K562 treated with DMSO at 1 percent for 24 hours (cell line): ENCODE data around the gene SPINK14. TPM values are rescaled to one million over a fixed set of nuclear protein-coding genes. Genes with fewer than 3 reads are reported as not detected.

Experiments
- total RNA-seq: library from RNA; unstranded; fragments of 300-600 nt; gene quantifications from 2 replicates; pipeline ENCODE4 v1.2.3, GENCODE V29; 2022; ENCODE audit warnings: low read depth; ENCODE audit not compliant: insufficient read depth

The SPINK14 gene, protein sequence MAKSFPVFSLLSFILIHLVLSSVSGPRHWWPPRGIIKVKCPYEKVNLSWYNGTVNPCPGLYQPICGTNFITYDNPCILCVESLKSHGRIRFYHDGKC
- not detected in 2 replicates for total RNA-seq

DNA sequence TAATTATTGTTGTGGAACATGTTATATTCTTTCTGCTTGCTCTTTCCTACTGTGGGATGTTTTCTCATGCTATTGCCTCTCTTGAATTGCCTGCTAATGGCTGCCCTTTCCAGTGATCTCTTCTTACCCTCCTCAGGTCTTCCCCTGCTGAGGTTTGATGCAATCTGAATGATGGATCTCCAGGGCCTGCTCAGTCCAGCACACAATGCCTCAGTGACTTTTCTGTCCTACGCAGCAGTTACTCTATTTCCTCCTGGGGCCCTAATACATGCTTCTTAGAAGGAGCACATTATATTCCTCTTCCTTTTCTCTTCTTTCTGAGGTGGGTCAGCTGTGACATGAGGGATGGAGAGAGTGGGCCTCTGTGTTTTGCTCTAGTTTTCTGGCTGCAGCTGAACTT, at the start of gene SPINK14:
SPINK14 (plus strand) TSS at position 301 of the 400 bp plus-strand sequence. CDS start 1,187 bp downstream, outside the sequence.

DNA sequence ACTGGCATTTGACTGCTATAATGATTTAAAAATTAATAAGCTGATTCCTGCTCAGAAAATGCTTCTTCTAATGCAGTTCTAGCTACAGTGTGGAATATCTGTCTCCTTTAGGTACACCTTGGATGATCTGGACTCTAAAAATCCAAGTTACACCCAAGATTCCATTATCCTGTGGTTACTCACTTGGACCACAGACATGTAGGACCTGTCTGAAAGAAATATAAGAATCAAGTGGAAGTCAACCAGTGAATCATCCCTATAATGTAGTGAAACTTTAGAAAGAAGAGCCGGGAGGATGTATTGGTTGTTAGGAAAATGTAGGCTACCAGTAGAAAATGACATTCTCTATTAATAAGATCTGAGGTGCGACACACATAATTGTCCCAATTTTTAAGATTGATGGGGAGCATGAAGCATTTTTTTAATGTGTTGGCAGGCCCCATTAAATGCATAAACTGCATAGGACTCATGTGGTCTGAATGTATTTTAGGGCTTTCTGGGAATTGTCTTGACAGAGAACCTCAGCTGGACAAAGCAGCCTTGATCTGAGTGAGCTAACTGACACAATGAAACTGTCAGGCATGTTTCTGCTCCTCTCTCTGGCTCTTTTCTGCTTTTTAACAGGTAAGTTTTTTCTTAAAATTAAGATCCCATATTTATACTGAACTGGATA, 34.3 kb downstream of the SPINK14 start, which contains the start of gene SPINK6:
SPINK6 (plus strand) TSS at position 512 of the 673 bp plus-strand sequence; CDS start at position 567, 55 bp downstream.

Other genes starting within 250 kb of the SPINK14 start
- 0.52 and 0.76 TPM in 2 replicates for gene SPINK5, start 104.6 kb upstream of the SPINK14 start, total RNA-seq
- gene SPINK6, start 34.5 kb downstream of the SPINK14 start, total RNA-seq, result not detected in 2 replicates
- gene MARCOL, start 70.0 kb downstream of the SPINK14 start, total RNA-seq, result not detected in 2 replicates
- not detected in 2 replicates for gene SPINK13, start 100.2 kb downstream of the SPINK14 start, total RNA-seq
- gene SPINK7, start 143.9 kb downstream of the SPINK14 start, total RNA-seq, result not detected in 2 replicates
- gene SPINK9, start 167.0 kb downstream of the SPINK14 start, total RNA-seq, result not detected in 2 replicates
- 17.7 and 19.7 TPM in 2 replicates for gene FBXO38, start 215.4 kb downstream of the SPINK14 start, total RNA-seq